UCSD-AML1 (cell line): ENCODE results near the gene VEZT.

ENCODE experiments used
- DNase-seq: peaks from one replicate; lab custom pipeline; 2025; ENCODE audit not compliant: unreplicated experiment; lab: John Stamatoyannopoulos, UW

Gene VEZT

DNA sequence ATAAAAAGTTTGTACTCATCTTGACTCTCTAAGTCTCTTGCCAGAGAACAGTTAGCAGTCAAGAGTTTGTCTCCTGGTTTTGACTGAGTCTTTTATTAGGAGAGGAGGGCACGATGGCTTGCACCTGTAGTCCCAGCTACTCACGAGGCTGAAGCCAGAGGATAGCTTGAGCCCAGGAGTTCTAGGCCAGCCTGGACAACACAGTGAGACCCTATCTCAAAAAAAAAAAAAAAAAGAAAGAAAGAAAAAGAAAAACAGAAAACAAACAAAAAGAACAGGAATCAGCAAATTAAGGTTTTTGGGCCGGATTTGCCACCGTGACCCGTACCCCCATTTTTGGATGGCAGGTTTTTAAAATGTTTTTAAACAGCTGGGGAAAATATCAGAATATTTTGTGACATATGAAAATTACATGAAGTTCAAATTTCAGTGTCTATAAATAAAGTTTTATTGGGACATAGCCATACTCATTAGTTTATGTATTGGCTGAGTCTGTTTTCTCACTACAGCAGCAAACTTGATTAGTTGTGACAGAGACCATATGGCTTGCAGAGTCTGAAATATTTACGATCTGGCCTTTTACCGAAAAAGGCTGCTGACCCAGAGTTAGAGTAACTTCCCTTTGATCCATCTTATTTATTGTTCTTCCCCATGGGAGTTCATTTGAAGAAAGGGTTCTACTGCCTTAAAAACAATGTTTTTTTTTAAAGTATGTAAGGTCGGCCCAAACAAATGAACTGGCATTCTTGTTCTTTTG lies 31.2 kb downstream of the VEZT start:
- no peak for DNase-seq

DNA sequence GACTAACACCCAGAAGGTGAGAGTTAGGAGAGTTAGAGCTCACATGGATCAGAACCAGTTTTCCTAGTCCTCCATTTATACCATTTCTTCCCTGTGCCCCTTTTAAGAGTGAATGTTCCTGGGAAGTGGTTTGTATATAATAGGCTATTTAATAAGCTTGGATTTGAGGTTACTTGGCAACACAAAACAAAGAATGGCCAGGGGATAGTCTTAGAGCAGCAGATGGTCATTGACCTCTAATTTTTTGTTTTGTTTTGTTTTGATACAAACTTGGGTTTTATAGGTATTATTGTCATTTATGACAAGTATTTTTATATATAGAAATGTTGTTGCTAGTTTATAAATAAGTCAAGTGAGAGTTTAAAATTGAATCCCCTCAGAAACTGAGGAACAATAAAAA lies 35.8 kb downstream of the VEZT start:
- no peak for DNase-seq

DNA sequence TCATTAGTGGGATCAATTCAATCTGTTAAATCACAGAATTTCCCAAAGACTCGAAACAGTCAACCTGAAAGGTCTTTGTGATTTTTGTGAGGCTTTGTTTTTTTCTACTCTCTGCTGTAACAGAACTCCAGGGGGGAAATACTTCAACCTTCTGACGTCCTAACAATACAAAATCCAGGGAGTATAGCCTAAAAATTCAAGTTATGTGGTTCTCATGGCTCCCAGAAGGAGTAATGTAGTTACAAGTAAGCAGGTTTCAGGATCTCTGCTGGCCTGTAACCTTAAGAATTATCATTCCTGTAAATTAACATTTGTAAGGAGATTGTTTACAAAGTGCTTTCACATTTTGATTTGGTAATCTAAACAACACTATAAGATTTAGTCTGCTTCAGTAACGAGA lies 39.9 kb downstream of the VEZT start:
- no peak for DNase-seq

DNA sequence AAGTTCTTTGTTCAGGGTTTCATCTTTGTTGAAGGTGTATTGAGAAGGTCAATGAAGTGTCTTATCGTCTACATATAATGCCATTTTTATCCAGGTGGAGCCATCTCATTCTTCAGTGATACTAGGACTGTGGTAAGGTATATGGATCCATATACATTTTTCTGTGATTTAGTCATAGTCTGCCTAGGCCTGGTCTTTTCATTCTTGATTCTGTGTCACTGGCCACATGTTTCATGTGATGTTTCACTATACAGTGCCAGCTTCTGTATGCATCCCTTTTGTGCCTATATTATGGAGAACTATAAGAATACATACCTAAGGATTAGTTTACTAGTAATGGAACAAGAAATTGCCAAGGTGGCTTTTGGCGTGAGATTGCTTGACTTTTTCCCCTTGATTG lies 40.5 kb downstream of the VEZT start:
- DNase-seq = no peak

DNA sequence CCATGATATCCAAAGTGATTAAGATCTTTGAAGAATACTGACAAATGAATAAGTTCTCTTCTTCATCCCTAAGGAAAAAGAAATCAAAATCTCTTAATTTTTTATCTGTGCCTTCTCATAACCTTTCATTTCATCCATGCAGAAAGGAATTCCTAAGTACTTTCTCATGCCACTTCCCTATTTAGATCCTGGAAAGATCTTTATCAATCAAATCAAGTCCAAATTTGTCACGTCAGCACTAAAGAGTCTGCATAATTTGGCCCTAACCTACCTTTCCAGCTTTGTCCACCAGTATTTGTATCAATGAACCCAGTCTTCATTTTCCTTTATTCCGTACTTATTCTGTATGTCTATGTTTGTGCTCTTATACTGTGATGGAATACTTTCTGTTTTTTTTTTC lies 41.2 kb downstream of the VEZT start:
- no peak for DNase-seq

DNA sequence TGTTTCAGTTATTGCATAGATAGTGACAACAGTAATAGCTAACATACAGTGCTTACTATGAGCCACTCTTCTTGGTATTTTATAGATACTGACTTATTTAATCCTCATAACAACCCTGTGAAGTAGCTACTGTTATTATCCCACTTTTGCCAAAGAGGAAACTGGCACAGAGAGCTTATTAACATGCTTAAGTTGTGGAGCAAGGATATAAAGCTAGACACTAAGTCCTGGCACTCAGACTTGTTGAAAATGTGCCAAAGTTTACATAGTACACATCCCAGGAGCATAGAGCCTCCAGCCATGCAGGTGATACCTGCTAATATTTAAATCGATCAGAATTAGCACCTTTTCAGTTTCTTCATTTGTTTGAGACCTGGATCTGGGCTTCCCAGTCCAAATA lies 41.8 kb downstream of the VEZT start:
- DNase-seq = no peak

DNA sequence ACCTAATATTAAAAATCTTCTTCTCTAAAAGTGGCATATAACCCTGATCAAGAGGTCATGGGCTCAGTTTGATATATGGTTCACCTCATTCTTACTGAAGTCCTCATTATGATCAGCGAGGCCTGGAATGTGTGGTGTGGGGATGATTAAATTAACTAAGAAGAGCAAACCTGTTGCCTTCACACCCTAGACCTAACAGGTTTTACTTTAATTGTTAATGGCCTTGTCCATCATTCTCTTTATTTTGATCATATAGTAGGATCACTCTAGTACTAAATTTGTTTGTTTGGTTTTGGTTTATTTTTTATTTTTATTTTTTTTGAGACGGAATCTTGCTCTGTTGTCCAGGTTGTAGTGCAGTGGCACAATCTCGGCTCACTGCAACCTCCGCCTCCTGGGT lies 43.5 kb downstream of the VEZT start:
- no peak for DNase-seq

DNA sequence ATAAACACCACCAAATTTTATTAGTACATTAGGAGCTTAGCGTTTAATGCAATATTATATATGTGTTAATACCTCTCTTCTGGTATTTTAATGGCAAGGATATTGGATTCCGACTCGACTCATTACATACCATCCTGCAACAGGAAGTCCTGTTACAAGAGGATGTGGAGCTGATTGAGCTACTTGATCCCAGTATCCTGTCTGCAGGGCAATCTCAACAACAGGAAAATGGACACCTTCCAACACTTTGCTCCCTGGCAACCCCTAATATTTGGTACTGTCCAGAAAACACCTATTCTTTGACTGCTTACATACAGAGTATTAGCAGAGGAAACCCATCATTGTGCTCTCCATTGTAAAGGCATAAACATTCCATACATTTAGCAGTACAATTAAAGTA lies 45.2 kb downstream of the VEZT start:
- no peak for DNase-seq

DNA sequence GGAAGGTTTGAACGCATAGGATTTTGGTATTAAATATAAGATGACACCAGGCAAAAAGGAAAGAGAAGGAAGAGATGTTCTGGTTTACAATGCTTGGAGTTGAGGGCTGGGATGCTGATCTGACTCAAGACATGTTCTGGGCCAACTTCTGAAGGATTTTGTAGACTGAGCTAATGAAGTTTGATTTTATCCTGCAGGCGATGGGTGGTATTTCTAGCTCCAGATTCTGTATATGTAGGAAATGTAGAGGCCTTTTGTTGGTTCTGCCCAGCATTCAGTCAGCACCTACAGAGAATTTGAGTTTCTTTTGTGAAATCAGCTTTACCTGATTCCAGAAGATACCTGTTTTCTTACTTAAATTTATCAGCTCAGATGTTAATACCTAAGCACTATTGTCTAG lies 48.2 kb downstream of the VEZT start:
- DNase-seq = no peak

DNA sequence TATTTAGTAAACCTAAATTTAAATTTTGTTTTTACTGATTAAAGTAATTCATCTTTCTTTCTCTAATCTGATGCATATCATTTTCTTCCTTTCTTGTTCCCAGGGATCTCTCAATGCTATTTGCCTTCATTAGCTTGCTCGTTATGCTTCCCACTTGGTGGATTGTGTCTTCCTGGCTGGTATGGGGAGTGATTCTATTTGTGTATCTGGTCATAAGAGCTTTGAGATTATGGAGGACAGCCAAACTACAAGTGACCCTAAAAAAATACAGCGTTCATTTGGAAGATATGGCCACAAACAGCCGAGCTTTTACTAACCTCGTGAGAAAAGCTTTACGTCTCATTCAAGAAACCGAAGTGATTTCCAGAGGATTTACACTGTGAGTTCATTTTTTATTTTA lies 48.6 kb downstream of the VEZT start:
- no peak for DNase-seq

DNA sequence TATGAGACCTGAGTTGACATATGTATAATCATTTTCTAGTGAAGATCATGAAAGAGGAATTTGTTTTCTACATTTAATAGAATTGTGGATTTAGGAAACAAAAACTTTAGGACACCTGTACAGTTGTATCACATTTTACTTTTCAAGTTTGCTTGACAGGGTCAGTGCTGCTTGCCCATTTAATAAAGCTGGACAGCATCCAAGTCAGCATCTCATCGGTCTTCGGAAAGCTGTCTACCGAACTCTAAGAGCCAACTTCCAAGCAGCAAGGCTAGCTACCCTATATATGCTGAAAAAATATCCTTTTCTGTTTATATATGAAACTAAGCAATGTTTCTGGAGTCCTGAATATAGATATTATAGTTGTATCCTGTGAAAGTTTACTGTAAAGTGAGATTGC lies 52.3 kb downstream of the VEZT start:
- no peak for DNase-seq

DNA sequence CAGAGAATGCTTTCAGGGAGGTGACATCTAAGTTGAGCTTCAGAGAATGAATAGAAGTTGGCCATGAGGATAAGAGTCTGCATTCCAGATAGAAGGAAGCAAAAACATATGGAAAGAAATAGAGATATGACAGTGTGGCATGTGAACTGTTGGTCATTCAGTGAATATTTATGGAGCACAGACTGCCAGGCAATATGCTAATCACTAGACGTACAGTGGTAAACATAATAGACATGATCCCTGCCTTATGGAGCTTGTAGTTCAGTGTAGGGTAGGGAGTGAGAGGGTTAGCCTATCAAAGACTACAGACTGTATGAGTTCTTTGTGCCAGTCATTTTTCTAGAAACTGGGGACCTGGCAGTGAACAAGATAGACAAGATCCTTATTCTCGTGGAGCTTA lies 53.9 kb downstream of the VEZT start:
- no peak for DNase-seq

DNA sequence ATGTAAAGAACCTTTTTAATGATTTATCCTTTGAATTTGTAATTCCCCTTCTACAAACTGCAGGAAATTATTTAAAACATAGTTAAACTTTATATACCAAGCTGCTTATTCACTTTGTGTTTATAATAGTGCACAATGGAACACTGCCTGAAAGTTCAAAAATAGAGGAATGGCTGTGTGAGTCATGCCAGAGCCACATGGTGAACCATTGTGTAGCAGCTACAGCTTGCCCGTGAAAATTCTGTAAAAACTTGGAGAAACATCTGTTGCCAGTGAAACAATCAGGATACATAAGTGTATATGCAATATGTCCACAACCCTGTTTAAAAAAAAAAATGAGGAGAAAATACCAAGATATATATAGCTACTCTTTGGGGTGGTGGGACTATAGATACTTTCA lies 59.5 kb downstream of the VEZT start:
- DNase-seq = no peak

DNA sequence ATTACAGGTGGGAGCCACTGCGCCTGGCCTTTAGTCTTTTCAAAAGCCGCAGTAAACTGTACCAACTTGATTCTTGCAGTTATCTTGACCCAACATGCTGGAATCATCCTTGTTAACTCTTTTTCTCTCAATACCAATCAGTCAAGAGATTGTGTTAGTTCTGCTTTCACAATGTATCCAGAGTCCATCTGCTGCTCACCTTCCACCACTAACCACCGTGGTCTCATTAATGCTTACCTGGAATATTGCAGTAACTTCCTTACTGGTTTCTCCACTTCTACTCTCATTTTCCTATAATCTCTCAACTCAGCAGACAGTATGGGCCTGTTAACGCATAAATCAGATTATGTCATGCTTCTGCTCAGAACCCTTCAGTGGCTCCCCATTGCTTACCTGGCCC lies 62.2 kb downstream of the VEZT start:
- no peak for DNase-seq

DNA sequence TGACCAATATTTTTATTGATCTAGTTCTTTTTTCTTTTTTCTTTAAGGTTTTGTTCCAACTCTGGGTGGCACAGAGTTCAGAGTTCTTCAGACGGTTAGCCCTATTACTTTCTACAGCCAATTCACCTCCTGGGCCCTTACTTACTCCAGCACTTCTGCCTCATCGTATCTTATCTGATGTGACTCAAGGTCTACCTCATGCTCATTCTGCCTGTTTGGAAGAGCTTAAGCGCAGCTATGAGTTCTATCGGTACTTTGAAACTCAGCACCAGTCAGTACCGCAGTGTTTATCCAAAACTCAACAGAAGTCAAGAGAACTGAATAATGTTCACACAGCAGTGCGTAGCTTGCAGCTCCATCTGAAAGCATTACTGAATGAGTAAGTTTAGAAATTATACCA lies 64.7 kb downstream of the VEZT start:
- no peak for DNase-seq

DNA sequence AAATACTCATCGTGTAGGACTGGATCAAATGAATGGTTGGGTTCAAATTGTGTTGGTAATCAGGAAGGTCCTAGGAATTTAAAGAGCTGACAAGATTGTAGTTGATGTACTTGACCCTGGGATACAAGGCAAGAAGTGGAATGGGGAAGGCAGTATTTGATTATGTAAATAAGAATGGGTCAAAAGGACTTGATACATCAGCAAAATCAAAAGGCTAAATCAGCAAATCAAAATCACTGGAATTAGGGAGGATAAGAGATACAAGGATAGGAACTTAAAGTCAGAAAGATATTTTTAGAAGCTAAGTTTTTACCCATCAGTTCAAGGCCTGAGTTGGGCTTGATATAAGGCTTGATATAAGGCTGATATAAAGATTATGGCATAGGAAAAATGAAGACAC lies 65.8 kb downstream of the VEZT start:
- DNase-seq = no peak

DNA sequence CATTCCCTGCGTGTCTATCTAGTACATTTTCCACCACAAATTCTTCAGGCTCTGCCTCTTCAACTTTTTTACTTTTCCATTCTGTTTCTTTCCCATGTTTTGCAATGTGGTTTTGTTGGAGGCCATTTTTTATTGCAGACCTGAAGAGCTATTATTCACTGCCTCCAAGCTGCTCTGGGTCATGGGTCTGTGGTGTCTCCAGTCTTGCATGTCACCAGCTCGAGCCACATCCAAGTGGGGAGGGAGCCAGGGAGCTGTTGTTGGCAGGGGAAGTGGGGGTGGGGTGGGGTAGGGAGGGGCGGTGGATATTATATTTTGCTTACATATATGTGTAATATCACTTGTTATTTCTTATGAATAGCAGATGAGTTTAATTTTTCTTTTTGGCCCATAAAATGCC lies 69.1 kb downstream of the VEZT start:
- DNase-seq = no peak

DNA sequence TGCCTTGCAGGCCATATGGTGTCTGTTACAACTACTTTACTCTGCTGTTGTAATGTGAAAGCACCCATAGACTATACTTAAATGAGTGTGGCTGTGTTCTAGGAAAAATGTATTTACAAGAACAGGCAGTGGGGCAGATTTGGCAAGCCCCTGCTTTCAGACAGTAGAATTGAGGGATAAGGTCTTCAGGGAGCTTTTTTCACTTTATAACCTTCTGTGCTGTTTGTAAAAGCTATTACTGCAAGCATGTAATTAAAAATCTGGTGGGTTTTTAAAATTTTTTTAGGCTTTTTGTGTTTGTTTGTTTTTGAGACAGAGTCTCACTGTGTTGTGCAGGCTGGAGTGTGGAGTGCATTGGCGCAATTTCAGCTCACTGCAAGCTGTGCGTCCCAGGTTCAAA lies 73.9 kb downstream of the VEZT start:
- DNase-seq = no peak

DNA sequence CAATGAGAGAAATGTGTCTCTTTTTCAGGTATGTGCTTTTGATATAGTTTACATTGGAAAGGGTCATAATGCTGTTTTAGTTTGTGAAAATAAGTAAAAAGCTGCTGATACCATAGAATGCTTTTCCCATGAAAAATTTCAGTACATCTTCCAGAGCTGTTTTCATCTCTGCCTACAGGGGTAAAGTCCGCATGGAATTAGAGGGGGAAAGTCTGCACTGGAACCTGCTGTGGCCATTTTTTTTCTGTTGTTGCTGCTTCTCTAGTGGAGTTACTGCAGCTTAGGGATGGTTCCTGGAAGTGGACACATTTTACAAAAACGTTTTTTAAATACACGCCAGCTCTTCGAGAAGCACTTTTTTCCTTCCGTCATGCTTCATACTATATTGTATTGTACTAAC lies 81.3 kb downstream of the VEZT start:
- no peak for DNase-seq

DNA sequence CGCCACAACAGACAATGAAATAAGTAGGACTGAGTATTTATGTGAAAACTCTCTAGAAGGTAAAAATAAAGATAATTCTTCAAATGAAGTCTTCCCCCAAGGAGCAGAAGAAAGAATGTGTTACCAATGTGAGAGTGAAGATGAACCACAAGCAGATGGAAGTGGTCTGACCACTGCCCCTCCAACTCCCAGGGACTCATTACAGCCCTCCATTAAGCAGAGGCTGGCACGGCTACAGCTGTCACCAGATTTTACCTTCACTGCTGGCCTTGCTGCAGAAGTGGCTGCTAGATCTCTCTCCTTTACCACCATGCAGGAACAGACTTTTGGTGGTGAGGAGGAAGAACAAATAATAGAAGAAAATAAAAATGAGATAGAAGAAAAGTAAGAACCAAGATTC lies 82.7 kb downstream of the VEZT start:
- DNase-seq = no peak

DNA sequence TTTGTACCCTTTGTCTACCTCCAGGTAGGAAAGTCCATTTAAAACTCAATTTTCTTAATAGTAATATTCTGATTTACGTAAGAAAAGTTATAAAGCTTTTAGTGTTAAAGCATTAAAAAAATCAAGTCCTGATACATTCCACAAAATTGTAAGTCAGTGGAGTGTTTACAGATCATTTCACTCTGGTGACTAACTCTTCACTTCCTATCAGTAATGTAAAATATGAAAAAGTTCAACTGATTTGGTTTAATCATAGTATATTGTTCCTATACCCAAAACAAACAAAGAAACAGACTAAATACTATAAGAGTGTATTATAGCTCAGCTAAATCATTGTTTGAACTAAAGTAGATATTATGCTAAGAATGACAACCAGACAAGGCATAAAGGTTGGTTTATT lies 85.9 kb downstream of the VEZT start:
- DNase-seq = no peak

DNA sequence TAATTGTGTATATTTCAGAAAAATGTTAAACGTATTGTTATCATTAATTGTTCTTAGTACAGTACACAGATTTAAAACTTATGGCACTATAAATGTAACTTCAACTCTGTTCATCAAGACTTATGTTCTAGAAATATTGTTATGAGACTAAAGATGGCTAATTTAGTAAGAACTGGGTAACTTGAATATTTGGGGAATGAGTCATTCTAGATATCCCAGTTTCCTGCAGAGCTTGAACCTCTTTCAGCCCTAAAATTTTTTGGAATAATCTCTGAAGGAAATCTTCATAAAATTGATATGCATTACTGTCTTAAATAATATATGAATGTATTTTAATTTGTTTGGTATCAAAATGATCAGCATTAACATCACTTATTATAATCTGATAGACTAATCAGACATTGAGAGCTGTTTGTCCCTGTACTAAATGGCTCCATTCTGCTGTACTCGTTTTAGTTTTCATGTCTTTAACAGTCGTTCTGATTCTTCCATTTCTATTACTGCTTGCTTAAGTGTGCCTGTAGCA lies 87.1 kb downstream of the VEZT start:
- no peak for DNase-seq

DNA sequence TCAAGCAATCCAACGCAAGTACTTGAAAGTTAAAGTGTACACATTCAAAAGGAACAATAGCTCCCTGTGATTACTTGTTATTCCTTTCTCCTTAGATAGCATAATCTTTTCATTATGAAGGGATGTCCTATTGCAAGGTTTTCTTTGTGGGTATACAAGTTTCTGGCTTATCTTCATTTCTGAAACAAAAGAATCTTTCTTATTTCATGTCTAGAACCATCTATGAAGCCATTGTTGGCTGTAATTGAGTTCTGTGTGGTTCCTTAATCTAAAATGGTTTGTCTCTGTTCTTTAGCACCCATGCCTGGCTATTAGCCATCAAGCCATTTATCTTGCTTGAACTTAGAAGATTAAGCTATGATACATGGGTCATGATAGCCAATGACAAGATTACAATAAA lies 95.0 kb downstream of the VEZT start:
- DNase-seq = no peak
